Mesenchymal stem cell (in vitro differentiated cells and primary cell): ENCODE results near the gene IL1RAPL1.
A peak's percentile ranks its signal among the peaks of the same experiment; 100 is the strongest.

Experiments used
- DNase-seq: peaks from one replicate; pipeline ENCODE4 v3.0.0-alpha.2; 2013
- H2AFZ ChIP-seq: one replicate; pipeline ENCODE4 v1.6.1; 2013; ENCODE audit warnings: low read depth, mild to moderate bottlenecking, control low read depth, inconsistent platforms, low read length, moderate library complexity
- H2AK5ac ChIP-seq: 2 replicates; pipeline ENCODE4 v1.6.1; 2013; ENCODE audit warnings: low read length, moderate library complexity, mild to moderate bottlenecking, inconsistent platforms; ENCODE audit not compliant: severe bottlenecking
- H2BK120ac ChIP-seq: one replicate; pipeline ENCODE4 v1.6.1; 2013; ENCODE audit warnings: low read depth, mild to moderate bottlenecking, inconsistent platforms, low read length, moderate library complexity
- H2BK12ac ChIP-seq, 2 experiments: one replicate each; pipeline ENCODE4 v1.6.1; 2013; ENCODE audit warnings: inconsistent platforms in 2 of 2, low read length in 2 of 2, mild to moderate bottlenecking in 2 of 2, moderate library complexity in 2 of 2, control low read depth in 1 of 2
- H2BK15ac ChIP-seq: one replicate; pipeline ENCODE4 v1.6.1; 2013; ENCODE audit warnings: mild to moderate bottlenecking, low read depth, inconsistent platforms; ENCODE audit not compliant: poor library complexity, severe bottlenecking
- H2BK5ac ChIP-seq: 2 replicates; pipeline ENCODE4 v1.6.1; 2013; ENCODE audit warnings: low read depth, mild to moderate bottlenecking, low read length, control low read depth, inconsistent platforms; ENCODE audit not compliant: poor library complexity, severe bottlenecking
- H3K14ac ChIP-seq, 2 experiments: one replicate each; pipeline ENCODE4 v1.6.1; 2013; ENCODE audit warnings: inconsistent platforms in 2 of 2, low read length in 2 of 2, control low read depth in 1 of 2, mild to moderate bottlenecking in 1 of 2, moderate library complexity in 1 of 2
- H3K18ac ChIP-seq, 2 experiments: one replicate each; pipeline ENCODE4 v1.6.1; 2013; ENCODE audit warnings: inconsistent platforms in 2 of 2, low read length in 2 of 2, control low read depth in 1 of 2, low read depth in 1 of 2, mild to moderate bottlenecking in 1 of 2
- H3K23ac ChIP-seq, 2 experiments: one replicate each; pipeline ENCODE4 v1.6.1; 2013; ENCODE audit warnings: inconsistent platforms in 2 of 2, low read length in 2 of 2, mild to moderate bottlenecking in 2 of 2, moderate library complexity in 2 of 2, control low read depth in 1 of 2
- H3K27ac ChIP-seq: 2 replicates; pipeline ENCODE4 v1.5.1; 2013; ENCODE audit warnings: mild to moderate bottlenecking, moderate library complexity, low read length, control low read depth, inconsistent platforms; ENCODE audit not compliant: poor library complexity, severe bottlenecking
- H3K27me3 ChIP-seq, 2 experiments: 2 replicates each; pipeline versions ENCODE4 v1.6.1 to v1.7.0; 2013; ENCODE audit warnings: low read length in 2 of 2, mild to moderate bottlenecking in 2 of 2, moderate library complexity in 2 of 2, control low read depth in 1 of 2, inconsistent platforms in 1 of 2; ENCODE audit not compliant: control insufficient read depth in 1 of 2, insufficient read depth in 1 of 2
- H3K36me3 ChIP-seq, 2 experiments: 2 replicates each; pipeline versions ENCODE4 v1.6.1 to v1.7.0; 2013; ENCODE audit warnings: low read length in 2 of 2, control low read depth in 1 of 2, inconsistent platforms in 1 of 2, low read depth in 1 of 2, mild to moderate bottlenecking in 1 of 2; ENCODE audit not compliant: insufficient read depth in 2 of 2, control insufficient read depth in 1 of 2
- H3K4ac ChIP-seq, 2 experiments: one replicate each; pipeline ENCODE4 v1.6.1; 2013; ENCODE audit warnings: inconsistent platforms in 2 of 2, low read length in 2 of 2, mild to moderate bottlenecking in 2 of 2, moderate library complexity in 2 of 2, control low read depth in 1 of 2, low read depth in 1 of 2
- H3K4me1 ChIP-seq: 2 replicates; pipeline ENCODE4 v1.6.1; 2013; ENCODE audit warnings: low read depth, low read length, control low read depth; ENCODE audit not compliant: control insufficient read depth, insufficient read depth
- H3K4me2 ChIP-seq: 2 replicates; pipeline ENCODE4 v1.6.1; 2013; ENCODE audit warnings: low read length, mild to moderate bottlenecking, inconsistent platforms; ENCODE audit not compliant: poor library complexity, severe bottlenecking
- H3K4me3 ChIP-seq, 2 experiments: 2 replicates each; pipeline versions ENCODE4 v1.5.1 to v1.7.0; 2013; ENCODE audit warnings: low read length in 2 of 2, mild to moderate bottlenecking in 2 of 2, control low read depth in 1 of 2, low read depth in 1 of 2; ENCODE audit not compliant: insufficient read depth in 1 of 2
- H3K79me1 ChIP-seq: replicated peaks from 2 replicates; pipeline ENCODE4 v1.6.1; 2013; ENCODE audit warnings: mild to moderate bottlenecking, control low read depth, low read length, inconsistent platforms; ENCODE audit not compliant: poor library complexity, severe bottlenecking
- H3K9ac ChIP-seq: 2 replicates; pipeline ENCODE4 v1.7.0; 2013; ENCODE audit warnings: mild to moderate bottlenecking, low read length, moderate library complexity
- H3K9me3 ChIP-seq: 2 replicates; pipeline ENCODE4 v1.7.0; 2013; ENCODE audit warnings: mild to moderate bottlenecking, low read length; ENCODE audit not compliant: control insufficient read depth
- H4K8ac ChIP-seq: one replicate; pipeline ENCODE4 v1.6.1; 2013; ENCODE audit warnings: inconsistent platforms, mild to moderate bottlenecking, low read length, moderate library complexity
- H4K91ac ChIP-seq: one replicate; pipeline ENCODE4 v1.6.1; 2013; ENCODE audit warnings: mild to moderate bottlenecking, low read length, inconsistent platforms
- WGBS: methylation state at CpG from one replicate; pipeline ENCODE4 v1.1.7; 2013; ENCODE audit warnings: mixed read lengths; 5-methylcytosine and 5-hydroxymethylcytosine counted together

Gene IL1RAPL1

GRCh38 chrX:28901637-28902036 is 314.4 kb downstream of the IL1RAPL1 start:
- H3K23ac ChIP-seq = no peak overlapping the region
- no peaks in the 10 kb centered on the region for H3K4me1 ChIP-seq
- H3K9ac ChIP-seq = no peak overlapping the region
- no peaks in the 10 kb centered on the region for H3K79me1 ChIP-seq
- no peak overlapping the region for H2BK15ac ChIP-seq
- no peak overlapping the region for H3K18ac ChIP-seq
- H3K27ac ChIP-seq = peak overlapping the region; percentile 68
- no peaks in the 10 kb centered on the region for H3K9me3 ChIP-seq
- no peak overlapping the region for H2AFZ ChIP-seq
- peak; percentile 3 for DNase-seq
- no peak overlapping the region for H4K8ac ChIP-seq
- no peak overlapping the region for H3K14ac ChIP-seq
- no peak overlapping the region for H2BK120ac ChIP-seq
- no peak overlapping the region for H3K4me2 ChIP-seq
- no peak overlapping the region for H4K91ac ChIP-seq
- H2BK12ac ChIP-seq = no peak overlapping the region
- no CpG with 5 or more reads among the region's 3 CpGs for WGBS
- no peaks in the 10 kb centered on the region for H3K36me3 ChIP-seq
- H3K27me3 ChIP-seq = no peaks in the 10 kb centered on the region
- H3K4me3 ChIP-seq = no peak overlapping the region
- no peak overlapping the region for H2AK5ac ChIP-seq
- H2BK5ac ChIP-seq = no peak overlapping the region
- no peak overlapping the region for H3K4ac ChIP-seq

GRCh38 chrX:28910487-28910886 is 323.2 kb downstream of the IL1RAPL1 start:
- H2BK15ac ChIP-seq = no peak overlapping the region
- H3K36me3 ChIP-seq = no peaks in the 10 kb centered on the region
- H3K18ac ChIP-seq = no peak overlapping the region
- no peak overlapping the region for H4K91ac ChIP-seq
- no peak overlapping the region for H2BK120ac ChIP-seq
- no peaks in the 10 kb centered on the region for H3K79me1 ChIP-seq
- no peak overlapping the region for H3K9ac ChIP-seq
- H3K4me2 ChIP-seq = no peak overlapping the region
- H2AFZ ChIP-seq = no peak overlapping the region
- no peak overlapping the region for H3K23ac ChIP-seq
- no peak overlapping the region for H3K4ac ChIP-seq
- peak; percentile 27 for DNase-seq
- no peak overlapping the region for H3K27ac ChIP-seq
- H3K27me3 ChIP-seq = no peaks in the 10 kb centered on the region
- no peak overlapping the region for H3K4me3 ChIP-seq
- no CpG with 5 or more reads among the region's 2 CpGs for WGBS
- no peak overlapping the region for H4K8ac ChIP-seq
- no peaks in the 10 kb centered on the region for H3K4me1 ChIP-seq
- H2AK5ac ChIP-seq = no peak overlapping the region
- H2BK12ac ChIP-seq = no peak overlapping the region
- H3K9me3 ChIP-seq = no peaks in the 10 kb centered on the region
- H3K14ac ChIP-seq = no peak overlapping the region
- H2BK5ac ChIP-seq = no peak overlapping the region

GRCh38 chrX:28920153-28920943 is 333.1 kb downstream of the IL1RAPL1 start:
- Histone ChIP-seq H4K8ac (no peak overlapping the region), H3K23ac (no peak overlapping the region), H3K9me3 (no peaks in the 10 kb centered on the region), H2BK5ac (no peak overlapping the region), H3K4me1 (no peaks in the 10 kb centered on the region), H3K4me3 (no peak overlapping the region), H3K36me3 (no peaks in the 10 kb centered on the region), H3K4me2 (no peak overlapping the region), H2BK12ac (no peak overlapping the region), H3K9ac (no peak overlapping the region), H3K27me3 (no peaks in the 10 kb centered on the region), H3K14ac (no peak overlapping the region), H2AFZ (no peak overlapping the region), H2BK15ac (no peak overlapping the region), H3K18ac (no peak overlapping the region), H3K27ac (no peak overlapping the region), H3K79me1 (no peaks in the 10 kb centered on the region), H2AK5ac (no peak overlapping the region), H4K91ac (no peak overlapping the region), H2BK120ac (no peak overlapping the region), H3K4ac (no peak overlapping the region)
- WGBS = 18% methylated on average over 2 of the region's 5 CpGs
- peak; percentile 54 for DNase-seq

- H3K4ac ChIP-seq = no peak overlapping the region
- no peak overlapping the region for H2AK5ac ChIP-seq
- no peak overlapping the region for H2BK15ac ChIP-seq
- H3K27me3 ChIP-seq = no peaks in the 10 kb centered on the region
- no peaks in the 10 kb centered on the region for H3K36me3 ChIP-seq
- no peak overlapping the region for H2AFZ ChIP-seq
- H3K23ac ChIP-seq = no peak overlapping the region
- H3K14ac ChIP-seq = no peak overlapping the region
- no peak overlapping the region for H3K4me3 ChIP-seq
- no peak overlapping the region for H2BK120ac ChIP-seq
- no peak overlapping the region for H4K8ac ChIP-seq
- WGBS = no CpG with 5 or more reads among the region's 2 CpGs
- no peak overlapping the region for H2BK12ac ChIP-seq
- H3K18ac ChIP-seq = no peak overlapping the region
- H3K79me1 ChIP-seq = no peaks in the 10 kb centered on the region
- H3K4me1 ChIP-seq = no peaks in the 10 kb centered on the region
- H2BK5ac ChIP-seq = no peak overlapping the region
- H4K91ac ChIP-seq = no peak overlapping the region
- no peaks in the 10 kb centered on the region for H3K9me3 ChIP-seq
- no peak overlapping the region for H3K4me2 ChIP-seq
- no peak for DNase-seq
- H3K27ac ChIP-seq = no peak overlapping the region
- H3K9ac ChIP-seq = no peak overlapping the region
These were observed 334.9 kb downstream of the IL1RAPL1 start for GRCh38 chrX:28922106-28922505.
